ENCODE results near the gene VMP1. TPM values are rescaled to one million over a fixed set of nuclear protein-coding genes. Genes with fewer than 3 reads are reported as not detected.
A peak's percentile ranks its signal among the peaks of the same experiment; 100 is the strongest.

VMP1 gene
- total and polyA plus RNA-seq, 4 donors, result 46.4 to 118 (median 71.6) TPM

DNA sequence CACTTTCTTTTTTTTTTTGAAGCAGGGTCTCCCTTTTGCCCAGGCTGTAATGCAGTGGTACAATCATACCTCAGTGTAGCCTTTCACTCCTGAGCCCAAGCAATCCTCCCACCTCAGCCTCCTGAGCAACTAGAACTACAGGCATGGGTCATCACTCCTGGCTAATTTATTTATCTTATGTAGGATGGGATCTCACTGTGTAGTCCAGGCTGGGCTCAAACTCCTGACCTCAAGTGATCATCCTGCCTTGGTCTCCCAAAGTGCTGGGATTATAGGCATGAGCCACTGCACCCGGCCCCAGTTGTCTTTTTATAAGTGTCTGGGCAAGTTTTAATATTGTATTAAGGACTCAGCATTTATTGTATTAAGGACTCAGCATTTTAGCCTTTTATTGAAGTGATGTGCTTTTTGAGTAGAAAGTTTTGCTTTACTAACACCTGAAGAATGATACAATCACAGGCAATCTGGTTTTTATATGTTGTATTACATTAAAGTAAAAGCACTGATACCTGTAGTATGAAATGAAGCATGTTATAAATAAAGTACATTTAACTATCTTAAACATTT is 22.9 kb downstream of the VMP1 start:
- no peak for DNase-seq (ENCODE audit: low spot score)
- Histone ChIP-seq H3K4me1 (ENCODE audit: control insufficient read depth in 4 of 4, insufficient read depth in 4 of 4, low read length in 3 of 4) (peaks cover 5 to 13% (median 7%) of the 10 kb centered on the region in 4 donors), H3K4me3 (ENCODE audit: low read depth in 1 of 3, low read length in 3 of 3) (no peak overlapping the region), H3K9me3 (ENCODE audit: control insufficient read depth in 4 of 4, low read length in 3 of 4) (no peaks in the 10 kb centered on the region), H3K36me3 (ENCODE audit: control insufficient read depth in 4 of 4, insufficient read depth in 3 of 4, low read depth in 1 of 4, low read length in 3 of 4) (peaks cover under 1 to 5% (median 3%) of the 10 kb centered on the region in 4 donors), H3K27me3 (ENCODE audit: control insufficient read depth in 4 of 4, insufficient read depth in 4 of 4, low read length in 3 of 4) (no peaks in the 10 kb centered on the region), H3K27ac (ENCODE audit: low read depth in 1 of 2, low read length in 2 of 2) (peak overlapping the region; percentile 28), H3K9ac (ENCODE audit: low read depth in 1 of 2, low read length in 2 of 2) (no peak overlapping the region)
- 93% methylated on average over 1 of the region's 1 CpG for WGBS
- TF ChIP-seq NR2F2 (IDR thresholded peaks at IDR 0.05) (no peak), JUND (IDR thresholded peaks at IDR 0.05) (no peak), SP1 (IDR thresholded peaks at IDR 0.05) (no peak), RAD21 (IDR thresholded peaks at IDR 0.05) (no peak), TAF1 (conservative IDR thresholded peaks at IDR 0.05) (no peak), FOXA1 (IDR thresholded peaks at IDR 0.05) (no peak)
- TF ChIP-seq, protein P1, sequence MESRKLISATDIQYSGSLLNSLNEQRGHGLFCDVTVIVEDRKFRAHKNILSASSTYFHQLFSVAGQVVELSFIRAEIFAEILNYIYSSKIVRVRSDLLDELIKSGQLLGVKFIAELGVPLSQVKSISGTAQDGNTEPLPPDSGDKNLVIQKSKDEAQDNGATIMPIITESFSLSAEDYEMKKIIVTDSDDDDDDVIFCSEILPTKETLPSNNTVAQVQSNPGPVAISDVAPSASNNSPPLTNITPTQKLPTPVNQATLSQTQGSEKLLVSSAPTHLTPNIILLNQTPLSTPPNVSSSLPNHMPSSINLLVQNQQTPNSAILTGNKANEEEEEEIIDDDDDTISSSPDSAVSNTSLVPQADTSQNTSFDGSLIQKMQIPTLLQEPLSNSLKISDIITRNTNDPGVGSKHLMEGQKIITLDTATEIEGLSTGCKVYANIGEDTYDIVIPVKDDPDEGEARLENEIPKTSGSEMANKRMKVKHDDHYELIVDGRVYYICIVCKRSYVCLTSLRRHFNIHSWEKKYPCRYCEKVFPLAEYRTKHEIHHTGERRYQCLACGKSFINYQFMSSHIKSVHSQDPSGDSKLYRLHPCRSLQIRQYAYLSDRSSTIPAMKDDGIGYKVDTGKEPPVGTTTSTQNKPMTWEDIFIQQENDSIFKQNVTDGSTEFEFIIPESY (IDR thresholded peaks at IDR 0.05), result no peak
- TF ChIP-seq, protein P2, sequence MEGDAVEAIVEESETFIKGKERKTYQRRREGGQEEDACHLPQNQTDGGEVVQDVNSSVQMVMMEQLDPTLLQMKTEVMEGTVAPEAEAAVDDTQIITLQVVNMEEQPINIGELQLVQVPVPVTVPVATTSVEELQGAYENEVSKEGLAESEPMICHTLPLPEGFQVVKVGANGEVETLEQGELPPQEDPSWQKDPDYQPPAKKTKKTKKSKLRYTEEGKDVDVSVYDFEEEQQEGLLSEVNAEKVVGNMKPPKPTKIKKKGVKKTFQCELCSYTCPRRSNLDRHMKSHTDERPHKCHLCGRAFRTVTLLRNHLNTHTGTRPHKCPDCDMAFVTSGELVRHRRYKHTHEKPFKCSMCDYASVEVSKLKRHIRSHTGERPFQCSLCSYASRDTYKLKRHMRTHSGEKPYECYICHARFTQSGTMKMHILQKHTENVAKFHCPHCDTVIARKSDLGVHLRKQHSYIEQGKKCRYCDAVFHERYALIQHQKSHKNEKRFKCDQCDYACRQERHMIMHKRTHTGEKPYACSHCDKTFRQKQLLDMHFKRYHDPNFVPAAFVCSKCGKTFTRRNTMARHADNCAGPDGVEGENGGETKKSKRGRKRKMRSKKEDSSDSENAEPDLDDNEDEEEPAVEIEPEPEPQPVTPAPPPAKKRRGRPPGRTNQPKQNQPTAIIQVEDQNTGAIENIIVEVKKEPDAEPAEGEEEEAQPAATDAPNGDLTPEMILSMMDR (IDR thresholded peaks at IDR 0.05; ENCODE audit: low read depth, low read length, missing input control), result no peak
- TF ChIP-seq, protein P3, sequence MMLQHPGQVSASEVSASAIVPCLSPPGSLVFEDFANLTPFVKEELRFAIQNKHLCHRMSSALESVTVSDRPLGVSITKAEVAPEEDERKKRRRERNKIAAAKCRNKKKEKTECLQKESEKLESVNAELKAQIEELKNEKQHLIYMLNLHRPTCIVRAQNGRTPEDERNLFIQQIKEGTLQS (IDR thresholded peaks at IDR 0.05), result no peak
- TF ChIP-seq, protein P4, sequence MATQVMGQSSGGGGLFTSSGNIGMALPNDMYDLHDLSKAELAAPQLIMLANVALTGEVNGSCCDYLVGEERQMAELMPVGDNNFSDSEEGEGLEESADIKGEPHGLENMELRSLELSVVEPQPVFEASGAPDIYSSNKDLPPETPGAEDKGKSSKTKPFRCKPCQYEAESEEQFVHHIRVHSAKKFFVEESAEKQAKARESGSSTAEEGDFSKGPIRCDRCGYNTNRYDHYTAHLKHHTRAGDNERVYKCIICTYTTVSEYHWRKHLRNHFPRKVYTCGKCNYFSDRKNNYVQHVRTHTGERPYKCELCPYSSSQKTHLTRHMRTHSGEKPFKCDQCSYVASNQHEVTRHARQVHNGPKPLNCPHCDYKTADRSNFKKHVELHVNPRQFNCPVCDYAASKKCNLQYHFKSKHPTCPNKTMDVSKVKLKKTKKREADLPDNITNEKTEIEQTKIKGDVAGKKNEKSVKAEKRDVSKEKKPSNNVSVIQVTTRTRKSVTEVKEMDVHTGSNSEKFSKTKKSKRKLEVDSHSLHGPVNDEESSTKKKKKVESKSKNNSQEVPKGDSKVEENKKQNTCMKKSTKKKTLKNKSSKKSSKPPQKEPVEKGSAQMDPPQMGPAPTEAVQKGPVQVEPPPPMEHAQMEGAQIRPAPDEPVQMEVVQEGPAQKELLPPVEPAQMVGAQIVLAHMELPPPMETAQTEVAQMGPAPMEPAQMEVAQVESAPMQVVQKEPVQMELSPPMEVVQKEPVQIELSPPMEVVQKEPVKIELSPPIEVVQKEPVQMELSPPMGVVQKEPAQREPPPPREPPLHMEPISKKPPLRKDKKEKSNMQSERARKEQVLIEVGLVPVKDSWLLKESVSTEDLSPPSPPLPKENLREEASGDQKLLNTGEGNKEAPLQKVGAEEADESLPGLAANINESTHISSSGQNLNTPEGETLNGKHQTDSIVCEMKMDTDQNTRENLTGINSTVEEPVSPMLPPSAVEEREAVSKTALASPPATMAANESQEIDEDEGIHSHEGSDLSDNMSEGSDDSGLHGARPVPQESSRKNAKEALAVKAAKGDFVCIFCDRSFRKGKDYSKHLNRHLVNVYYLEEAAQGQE (IDR thresholded peaks at IDR 0.05), result no peak

DNA sequence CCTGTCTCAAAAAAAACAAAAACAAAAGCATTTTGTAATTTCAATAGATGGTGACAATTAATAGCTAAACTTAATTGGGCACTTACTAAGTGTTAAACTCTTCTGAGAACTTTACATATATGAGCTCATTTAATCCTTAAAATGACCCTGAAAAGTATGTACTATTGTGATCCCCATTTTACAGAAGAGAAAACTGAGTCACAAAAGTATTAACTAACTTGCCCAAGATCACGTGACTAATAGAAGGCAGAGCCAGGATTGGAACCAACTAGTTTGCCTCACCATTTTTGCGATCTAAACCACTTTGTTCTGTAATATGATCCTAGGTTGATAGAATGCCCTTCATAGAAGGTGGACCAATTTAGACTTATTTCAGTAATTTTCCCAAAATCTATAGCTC is 26.2 kb downstream of the VMP1 start:
- 95% methylated on average over 2 of the region's 2 CpGs for WGBS
- Histone ChIP-seq H3K4me1 (ENCODE audit: control insufficient read depth in 4 of 4, insufficient read depth in 4 of 4, low read length in 3 of 4) (peaks cover 0 to 1% (median 0%) of the 10 kb centered on the region in 4 donors), H3K9ac (ENCODE audit: low read depth in 1 of 2, low read length in 2 of 2) (no peak overlapping the region), H3K9me3 (ENCODE audit: control insufficient read depth in 4 of 4, low read length in 3 of 4) (no peaks in the 10 kb centered on the region), H3K27ac (ENCODE audit: low read depth in 1 of 2, low read length in 2 of 2) (no peak overlapping the region), H3K27me3 (ENCODE audit: control insufficient read depth in 4 of 4, insufficient read depth in 4 of 4, low read length in 3 of 4) (no peaks in the 10 kb centered on the region), H3K4me3 (ENCODE audit: low read depth in 1 of 3, low read length in 3 of 3) (no peak overlapping the region), H3K36me3 (ENCODE audit: control insufficient read depth in 4 of 4, insufficient read depth in 3 of 4, low read depth in 1 of 4, low read length in 3 of 4) (peaks cover 3 to 12% (median 10%) of the 10 kb centered on the region in 4 donors)
- TF ChIP-seq, protein P2 (IDR thresholded peaks at IDR 0.05; ENCODE audit: low read depth, low read length, missing input control), result no peak
- TF ChIP-seq, protein P3 (IDR thresholded peaks at IDR 0.05), result no peak
- TF ChIP-seq GABPA (IDR thresholded peaks at IDR 0.05 in 1 of 2, conservative IDR thresholded peaks at IDR 0.05 in 1 of 2), result no peak
- TF ChIP-seq, protein P1 (IDR thresholded peaks at IDR 0.05), result no peak
- no peak for TF ChIP-seq FOXA1 (IDR thresholded peaks at IDR 0.05)
- TF ChIP-seq SP1 (IDR thresholded peaks at IDR 0.05), result no peak
- TF ChIP-seq JUND (IDR thresholded peaks at IDR 0.05), result no peak
- DNase-seq (ENCODE audit: low spot score), result no peak

Data from liver (tissue), 9 donors.